ENCODE data around the gene PLA2G4F.

PLA2G4F gene

DNA sequence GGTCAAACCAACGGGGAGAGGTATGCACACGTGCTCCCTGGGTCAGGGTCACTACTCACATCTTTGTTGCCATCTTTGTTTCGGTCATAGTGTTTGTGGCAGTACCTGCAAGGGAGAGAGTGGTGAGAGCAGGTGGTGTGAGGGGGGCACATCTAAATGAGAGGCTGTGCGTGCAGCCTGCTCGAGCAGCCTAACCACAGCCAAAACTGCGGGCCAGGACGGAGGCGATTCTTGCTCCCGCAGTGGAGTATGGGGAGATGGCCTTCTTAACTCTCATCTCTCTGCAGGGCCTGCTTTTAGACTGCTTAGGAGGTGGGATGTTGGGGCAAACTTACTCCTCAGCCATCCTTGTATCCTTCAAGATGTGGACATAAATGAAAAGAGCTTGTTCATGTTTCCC lies 6.9 kb upstream of the PLA2G4F start:
- no peak for DNase-seq

DNA sequence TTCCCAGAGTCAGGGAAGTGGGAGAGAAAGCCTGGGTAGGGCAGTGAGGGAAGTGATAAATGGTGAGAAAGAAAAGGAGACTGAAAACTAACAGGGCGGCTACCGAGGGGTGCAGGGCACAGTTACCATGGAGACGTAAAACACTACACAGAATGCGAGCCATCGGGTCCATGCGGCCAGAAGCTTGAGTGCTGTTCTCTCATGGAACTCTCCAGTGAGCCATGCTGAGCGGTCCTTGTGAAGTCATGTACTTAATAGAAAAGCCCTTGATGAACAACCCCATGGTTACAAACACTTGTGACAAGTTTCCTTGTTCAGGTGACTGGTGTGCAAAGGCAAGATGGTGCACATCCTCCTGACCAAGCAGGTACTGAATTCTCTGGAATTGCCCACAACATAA lies 3.7 kb upstream of the PLA2G4F start:
- no peak for DNase-seq

DNA sequence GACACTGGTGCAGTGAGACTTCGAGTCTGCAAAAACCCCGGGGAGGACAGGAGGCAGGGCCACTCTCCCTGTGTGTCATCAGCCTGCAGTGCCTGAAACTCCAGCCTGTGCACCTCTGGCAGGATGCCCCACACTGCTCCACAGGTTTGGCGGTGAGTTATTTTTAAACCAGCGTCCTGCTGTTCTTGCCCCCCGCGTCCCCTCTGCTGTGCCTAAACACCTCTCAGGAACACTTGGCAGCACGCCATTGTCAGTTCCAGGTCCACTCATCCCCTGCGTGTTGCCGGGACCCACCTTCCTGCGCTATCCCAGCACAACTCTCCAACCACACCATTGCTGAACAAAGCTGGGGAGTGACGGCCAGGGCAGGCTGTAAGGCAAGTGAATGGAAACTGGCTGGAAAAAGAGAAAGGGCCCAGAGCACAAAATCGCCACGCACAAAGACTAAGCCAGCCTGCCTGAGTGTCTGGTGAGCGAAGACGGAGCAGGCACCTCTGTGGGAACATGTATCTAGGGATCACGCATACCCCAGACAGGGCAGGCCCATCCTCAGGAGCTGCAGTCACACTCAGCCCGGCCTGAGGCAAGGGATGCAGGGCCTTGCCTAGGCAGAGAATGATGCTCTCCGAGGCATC lies 3.1 kb upstream of the PLA2G4F start:
- DNase-seq = no peak

DNA sequence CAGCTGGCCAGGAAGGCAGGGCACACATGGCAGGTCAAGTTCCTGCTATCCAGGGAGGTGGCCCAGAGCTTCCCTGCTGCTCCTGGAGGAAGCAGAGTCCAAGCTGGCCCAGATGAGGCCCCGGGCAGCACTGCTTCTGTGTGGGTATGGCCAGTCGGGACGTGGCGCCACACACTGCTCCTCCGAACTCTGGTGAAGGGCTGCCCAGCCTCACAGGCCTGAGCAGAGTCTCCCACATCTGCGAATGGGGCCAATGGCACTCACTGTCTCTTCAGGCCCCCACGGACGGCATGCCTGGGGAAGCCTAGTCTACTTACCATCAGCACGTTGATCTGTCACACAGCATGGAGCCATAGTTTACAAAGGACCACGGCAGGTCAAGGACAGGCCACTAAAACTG lies 2.5 kb upstream of the PLA2G4F start:
- no peak for DNase-seq

DNA sequence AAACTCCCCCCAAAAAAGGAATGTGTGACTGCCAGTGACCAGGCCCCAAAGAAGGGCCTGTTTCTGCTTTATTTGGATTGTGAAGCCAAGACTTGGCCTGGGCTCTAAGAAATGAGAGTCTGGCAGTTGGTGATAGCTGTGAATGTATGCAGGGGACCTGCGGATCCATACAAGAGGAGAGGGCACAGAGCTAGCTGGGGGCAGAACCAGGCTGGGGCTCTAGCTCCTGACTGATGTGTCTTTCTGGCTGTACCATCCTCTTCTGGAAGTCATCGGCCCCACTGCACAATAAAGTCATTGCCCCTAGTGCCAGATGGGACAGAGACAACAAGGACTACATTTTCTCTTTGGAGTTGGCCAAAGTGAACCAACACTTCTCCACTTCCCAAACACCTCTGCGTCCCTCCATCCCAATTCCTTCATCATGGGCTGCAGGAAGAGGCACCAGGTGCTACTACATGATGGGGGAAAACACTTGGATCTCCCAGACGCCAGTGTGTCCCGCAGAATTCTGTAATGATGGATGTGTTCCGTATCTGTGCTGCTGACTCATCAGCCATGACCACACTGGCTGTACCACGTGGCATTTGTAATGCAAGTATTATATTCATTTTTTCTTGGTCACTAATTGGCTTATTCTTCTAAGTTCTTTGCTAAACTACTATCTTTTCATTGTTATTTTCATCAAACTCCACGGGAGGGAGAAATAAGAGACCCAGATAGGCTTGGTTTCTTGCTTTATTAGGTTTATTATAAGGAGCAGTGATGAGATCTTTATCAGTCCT lies 1.7 kb upstream of the PLA2G4F start:
- no peak for DNase-seq

DNA sequence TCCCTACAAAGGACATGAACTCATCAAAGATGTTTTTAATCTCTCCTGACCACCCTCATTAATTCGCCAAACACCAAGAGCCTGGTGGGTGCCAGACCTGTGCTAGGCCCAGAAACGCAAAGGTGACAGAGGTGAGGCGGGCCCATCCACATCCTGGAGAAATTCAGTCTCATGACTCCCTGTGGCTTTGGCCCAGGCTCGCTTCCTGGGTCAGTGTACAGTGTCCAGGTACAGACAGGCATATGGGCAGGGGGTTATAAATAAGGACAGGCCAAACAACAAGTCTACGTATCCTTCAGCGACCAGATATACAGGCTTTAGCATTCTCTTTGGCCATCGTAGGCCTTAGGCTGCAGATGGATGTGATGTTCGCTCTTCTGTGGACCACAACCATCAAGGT lies 945 bp upstream of the PLA2G4F start:
- no peak for DNase-seq

DNA sequence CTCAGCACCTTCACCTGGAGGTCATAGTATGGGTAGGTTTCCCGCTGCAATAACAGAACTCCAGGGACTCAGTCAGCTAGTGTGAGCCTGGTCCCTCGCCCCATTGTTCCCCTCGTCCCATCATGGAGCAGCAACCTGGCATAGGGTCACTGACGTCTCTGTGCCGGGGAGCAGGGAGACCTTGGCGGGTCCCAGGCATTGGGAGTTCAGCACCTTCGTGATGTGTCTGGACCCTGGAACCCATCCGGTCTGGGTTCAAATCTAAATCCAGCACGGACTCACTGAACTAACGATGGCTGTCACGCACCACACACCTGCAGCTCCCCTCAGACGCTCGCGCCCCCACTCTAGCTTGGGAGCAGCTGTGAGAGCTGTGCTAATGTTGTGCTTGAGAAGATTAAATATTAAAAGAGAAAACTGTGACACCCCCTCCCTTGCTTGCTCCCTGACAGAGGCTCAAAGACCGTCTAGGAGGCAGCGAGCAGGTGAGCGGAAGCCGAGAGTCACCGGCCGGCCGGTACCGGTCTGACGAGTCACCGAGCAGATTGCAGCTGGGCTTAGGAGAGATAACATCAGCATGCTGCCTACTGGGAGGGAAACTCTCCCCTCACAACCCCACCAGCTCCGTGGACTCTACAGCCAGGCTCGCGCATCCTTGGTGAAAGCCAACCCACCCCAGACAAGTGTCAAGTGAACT lies 742 bp downstream of the PLA2G4F start:
- DNase-seq = no peak

DNA sequence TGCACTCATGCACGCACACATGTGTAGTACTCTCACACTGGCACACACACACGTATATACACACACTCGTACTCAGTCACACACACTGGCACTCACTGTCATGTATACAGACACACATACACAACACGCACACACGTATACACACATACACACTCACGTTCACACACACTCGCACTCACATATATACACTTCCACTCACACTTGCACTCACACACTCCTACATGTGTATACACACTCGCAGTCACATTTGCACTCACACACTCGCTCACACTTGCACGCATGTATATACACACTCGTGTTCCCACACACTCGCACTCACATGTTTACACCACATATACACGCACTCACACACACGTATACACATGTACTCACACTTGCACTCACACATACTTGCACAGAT lies 1.5 kb downstream of the PLA2G4F start:
- DNase-seq = no peak

DNA sequence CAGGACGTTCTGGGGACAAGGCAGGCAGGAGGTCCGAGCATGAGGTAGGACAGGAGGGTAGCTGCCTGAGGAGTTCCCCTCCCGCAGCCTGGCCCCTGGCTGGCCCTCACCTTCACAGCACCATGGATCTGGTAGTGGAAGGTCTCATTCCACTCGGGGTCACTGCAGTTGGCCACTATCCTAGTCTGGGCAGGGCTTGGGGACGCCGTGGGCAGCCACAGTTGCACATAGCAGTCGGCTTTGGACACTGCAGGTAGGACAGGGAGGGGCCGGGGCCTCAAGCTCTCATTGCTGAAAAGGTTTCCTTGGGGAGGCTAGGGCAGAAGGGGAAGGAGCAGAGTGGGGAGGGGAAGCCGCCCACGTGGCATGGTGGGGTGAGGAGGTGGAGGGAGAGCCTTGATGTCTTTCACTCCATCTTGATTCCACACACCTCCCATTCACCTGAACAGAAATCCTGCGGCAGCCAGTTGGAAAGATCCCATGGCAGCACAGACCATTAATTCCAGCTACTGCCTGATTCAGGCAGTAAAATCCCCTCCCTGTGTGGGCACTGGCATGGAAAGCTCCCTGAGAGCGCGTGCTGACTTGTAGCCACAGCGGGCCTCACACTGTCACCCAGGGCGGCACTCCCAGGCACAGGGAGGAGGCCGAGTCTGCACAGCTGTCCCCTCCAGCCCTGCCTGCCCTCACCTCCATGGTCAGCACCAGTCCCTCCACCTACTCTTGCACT lies 2.1 kb downstream of the PLA2G4F start:
- no peak for DNase-seq

DNA sequence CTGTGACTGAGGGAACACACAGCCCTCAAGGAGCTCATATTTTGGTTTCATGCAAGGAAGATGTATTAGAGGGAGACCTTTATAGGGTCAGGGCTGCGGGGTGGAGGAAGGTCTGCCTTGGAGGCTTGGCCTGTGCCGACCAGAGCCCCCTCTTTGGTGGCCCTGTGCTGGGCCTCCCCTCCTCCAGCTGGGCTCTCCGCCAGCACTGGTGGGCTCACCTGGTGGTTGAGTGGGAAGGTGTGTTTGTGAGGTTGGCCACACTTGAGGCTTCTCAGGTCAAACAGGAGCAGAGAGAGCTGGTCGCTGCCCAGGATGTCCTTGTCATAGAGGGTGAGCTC lies 2.6 kb downstream of the PLA2G4F start:
- DNase-seq = no peak

DNA sequence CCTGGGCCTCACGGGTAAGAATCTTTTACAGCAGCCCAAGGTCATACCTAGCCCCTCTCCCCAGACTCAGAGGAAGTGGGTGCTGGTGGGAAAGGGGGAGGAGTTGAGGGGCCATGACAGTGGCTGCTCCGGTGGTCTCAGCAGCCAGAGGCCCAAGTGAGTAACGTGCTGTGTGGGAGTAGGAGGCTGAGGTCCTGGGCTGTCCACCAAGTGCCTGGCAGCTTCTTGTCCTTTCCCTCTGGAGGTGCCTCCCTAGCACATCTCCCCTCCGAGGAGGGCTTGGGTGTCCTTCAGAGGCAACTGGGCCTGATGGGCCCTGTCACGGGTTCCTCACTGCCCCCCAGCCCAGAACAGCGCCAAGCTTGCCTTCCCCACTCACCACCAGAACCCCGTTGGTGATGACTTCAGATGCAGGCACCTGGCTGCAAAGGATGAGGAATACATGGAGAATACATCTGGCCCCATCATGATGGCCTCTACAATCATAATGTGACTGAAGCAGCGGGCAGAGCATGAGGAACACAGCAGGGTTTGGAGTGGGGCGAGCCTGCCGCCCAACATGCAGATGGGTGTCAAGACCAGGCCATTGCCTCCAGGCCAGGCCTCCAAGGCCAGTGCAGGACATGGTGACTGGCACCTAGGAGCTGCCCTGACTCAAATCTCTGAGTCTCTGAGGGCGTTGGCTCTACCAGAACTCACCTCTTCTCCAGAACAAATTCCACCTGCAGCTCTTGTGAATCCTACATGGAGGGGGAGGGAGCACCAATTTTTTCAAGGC lies 3.3 kb downstream of the PLA2G4F start:
- DNase-seq = no peak

DNA sequence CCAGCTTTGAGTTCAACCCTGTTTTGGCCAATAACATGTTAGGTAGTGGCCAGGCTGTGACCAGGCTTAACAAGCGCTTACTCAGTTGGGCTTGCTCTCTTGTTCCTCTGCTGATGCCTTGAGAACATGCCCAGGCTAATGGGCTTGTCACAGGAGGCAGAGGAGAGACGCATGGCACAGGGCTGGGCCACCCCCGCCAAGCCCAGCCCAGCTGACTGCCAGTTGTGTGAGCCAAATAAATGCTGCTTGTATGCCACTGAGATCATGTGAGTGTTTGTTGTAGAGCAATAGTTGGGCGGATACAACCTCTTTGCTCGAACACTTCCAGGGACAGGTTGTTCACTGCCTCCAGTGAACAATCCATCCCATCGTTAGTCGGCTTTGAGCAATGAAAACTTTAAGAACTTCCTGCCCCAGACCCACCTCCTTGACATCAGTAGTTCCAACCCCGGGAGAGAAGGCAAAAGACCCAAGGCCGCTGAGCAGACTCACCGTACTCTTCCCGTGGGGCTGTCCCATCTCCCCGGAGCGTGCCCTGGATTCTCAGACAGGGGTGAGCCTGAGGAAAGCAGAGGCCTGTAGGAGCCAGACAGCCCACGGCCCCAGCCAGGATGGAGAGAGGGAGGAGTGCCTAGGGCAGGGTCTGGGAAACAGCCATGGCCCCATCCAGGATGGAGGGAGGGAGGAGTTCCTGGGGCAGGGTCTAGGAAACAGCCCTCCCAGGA lies 4.1 kb downstream of the PLA2G4F start:
- no peak for DNase-seq

DNA sequence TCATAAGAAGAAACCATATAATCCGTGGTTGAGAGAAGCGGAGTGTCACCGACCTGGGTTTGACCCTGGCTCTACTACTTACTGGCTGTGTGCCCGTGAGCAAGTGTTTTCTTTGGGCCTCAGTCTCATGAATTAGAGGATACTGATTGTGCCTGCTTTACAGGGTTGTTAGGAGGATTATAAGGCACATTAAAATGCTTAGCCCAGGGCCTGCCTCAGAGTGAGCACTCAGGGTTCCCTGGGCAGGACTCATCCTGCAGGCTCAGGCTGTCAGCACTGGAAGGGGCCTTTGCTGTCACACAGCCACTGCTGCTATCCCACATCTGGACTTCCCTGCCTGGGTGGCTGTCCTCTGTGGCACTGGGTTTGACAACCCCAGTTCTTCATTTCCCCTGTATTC lies 4.7 kb downstream of the PLA2G4F start:
- no peak for DNase-seq

DNA sequence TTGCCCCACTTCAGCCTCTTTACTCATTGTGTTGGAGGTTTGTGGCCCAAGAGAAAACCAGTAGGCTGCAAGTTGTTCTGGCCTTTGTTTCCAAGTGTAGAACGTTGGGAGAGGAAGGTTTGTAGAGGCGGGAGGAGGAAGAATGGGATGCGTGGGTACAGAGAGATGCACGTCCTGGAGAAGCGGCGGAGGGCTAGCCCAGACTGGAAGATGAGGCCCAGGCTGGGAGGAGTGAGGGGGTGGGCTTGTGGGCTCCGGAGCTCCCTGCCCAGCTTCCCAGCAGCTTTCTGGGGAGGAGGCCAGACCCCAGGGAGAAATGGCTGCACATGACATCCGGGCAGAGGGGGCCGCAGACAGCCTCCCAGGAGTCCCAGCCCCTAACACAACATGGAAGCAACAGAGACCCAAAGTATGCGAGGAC lies 5.3 kb downstream of the PLA2G4F start:
- DNase-seq = no peak

DNA sequence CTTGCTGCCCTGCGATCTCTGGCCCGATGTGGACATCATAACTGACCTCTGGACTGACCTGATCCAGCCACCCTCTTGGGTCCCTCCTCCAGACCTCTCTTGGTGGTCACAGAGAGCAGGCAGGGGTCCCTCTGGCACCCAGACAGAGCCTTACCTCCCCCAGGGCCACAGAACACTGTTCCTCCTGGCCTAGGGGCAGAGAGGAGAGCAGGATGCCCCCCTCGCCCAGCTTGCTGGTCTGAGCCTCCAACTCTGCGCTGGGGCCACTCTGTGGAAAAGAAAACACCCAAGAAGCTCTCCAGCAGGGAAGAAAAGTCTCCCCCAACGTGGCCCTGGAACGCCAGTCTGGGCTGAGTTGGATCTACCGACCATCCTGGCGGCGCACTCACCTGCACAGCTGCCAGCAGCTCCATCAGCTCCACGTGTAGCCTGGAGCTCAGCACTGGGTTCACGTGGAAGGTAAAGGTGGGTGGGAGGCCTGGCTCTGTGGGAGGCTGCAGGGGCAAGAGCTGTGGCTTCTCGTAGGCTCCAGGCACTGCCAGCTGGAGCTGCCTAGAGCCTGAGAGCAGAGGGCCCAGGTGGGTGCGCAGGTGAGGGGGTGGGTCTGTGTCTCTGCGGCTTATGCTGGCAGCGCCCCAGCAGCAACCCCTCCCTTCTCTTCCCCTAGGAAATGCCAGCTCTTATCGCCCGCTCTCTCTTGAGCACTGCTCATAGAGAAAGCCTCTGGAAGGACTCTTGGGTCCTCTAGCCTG lies 6.0 kb downstream of the PLA2G4F start:
- no peak for DNase-seq

DNA sequence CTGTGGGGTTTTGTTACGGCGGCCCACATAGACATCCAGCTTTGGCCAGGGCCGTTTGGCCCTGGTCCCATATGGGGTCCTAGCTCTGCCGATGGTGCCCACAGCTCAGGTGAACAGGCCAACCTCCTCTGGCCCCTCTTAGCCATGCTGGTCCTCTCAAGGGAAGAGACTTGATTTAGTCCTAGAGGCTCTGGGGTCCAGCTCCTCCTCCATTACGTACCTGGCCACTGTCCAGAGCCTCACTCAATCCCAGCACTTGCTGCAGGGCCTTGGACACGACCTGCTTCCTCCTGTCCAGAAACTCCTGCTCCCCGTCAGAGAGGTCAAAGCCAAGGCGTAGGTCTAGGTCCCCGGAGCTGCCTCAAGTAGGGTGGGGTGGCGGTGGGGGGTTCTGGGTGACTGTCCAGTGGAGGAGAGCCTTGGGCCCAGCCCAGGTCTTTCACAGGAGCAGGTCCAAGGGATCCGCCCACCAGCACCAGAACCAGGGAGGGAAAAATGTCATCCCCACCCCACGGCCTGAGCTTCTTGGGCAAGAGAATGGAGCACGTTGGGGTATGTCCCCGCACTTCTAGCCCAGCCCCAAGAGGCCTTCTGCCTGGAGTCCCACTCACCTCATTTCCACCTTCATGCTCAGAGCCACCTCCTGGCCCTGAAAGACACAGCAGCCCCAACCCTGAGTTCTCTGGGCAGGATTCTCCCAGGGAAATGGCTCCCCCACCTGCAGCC lies 6.8 kb downstream of the PLA2G4F start:
- DNase-seq = no peak

DNA sequence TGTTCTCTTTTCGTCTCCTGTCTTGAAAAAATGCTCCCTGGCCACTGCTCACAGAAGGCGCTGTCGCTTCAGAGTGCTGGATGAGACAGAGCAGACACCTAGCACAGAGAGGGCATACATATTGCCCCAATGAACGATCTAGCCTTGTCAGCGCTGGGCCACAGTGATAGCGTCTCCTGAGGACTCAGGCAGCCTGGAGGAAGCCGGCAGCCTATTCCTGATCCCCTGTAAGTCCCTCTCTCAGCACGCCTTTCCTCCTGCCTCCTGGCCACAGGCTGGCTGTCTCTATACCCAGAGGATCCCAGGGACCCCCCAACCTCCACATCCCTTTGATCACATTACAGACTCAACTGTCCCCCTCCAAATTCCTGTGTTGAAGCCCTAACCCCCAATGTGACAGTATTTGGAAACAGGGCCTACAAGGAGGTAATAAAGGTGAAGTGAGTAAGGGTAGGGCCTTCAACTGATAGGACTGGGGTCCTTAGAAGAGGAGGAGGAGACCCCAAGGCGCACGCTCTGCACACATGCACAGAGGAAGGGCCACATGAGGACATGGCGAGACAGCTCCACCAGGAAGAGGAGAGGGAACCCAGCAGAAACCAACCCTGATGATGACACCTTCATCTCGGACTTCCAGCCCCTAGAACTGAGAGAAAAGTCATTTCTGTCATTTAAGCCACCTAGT lies 7.5 kb downstream of the PLA2G4F start:
- no peak for DNase-seq

DNA sequence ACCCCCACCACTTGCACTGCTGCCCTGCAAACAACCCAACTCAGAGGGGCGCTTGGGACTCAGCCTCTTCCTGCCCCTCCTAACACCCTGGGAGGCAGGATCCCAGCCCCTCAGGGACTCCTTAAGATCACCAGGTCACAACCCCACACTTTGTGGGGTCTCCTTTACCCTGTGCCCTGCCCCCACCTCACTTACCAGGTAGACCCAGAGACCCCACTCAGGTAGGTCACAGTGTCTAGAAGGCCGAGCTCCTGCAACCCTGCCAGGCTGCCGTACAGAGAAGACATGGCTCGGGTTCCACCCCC lies 9.1 kb downstream of the PLA2G4F start:
- DNase-seq = no peak

DNA sequence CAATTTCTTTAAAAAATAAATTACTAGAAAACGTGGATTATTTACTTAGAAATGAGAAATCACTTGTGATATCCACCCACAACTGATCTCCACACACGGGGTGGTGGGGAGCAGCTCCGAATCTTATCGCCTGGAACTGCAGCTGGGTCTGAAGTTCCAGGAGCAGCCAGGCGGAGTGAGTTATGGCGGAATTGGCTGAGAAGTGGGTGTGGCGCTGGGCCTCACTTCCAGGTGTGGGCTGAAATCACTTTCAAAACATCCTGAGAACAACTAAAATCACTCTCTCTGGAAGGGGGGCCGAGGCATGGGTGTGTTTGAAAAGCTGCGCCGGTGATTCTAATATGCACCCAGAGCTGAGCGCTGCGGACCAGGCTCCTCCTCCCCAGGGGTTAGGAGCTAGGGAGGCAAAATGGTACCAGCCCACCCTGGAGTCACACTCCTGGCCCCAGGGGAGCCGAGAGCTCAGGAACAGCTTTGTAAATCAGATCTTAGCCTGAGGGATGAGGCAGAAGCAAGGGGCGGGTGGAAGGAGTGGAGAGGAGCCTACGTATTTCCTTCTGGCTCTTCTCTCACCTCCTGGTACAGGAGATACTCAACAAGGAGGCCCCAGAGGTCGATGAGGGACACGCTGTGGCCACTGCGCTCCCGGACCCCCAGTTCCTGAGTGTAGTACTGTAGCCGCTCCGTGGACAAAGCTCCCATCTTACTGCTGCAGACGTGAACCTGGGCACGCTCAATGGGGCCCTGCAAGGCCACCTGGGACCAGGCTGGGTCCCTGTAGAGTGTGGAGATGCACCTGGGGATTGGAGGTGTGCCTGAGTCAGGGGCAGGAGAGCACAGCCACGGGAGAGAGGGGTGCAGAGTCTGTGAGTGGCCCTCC lies 9.6 kb downstream of the PLA2G4F start:
- DNase-seq = no peak

All from stimulated activated naive CD4-positive, alpha-beta T cell treated with Interleukin-2 at 50 U/mL for 16 hours (primary cell).